Thyroid gland (tissue), 4 donors: ENCODE data around the gene SBK1. TPM values are rescaled to one million over a fixed set of nuclear protein-coding genes. Genes with fewer than 3 reads are reported as not detected.
A peak's percentile ranks its signal among the peaks of the same experiment; 100 is the strongest.
"Not testable (repeated sequence)": the region's sequence is repeated elsewhere in the genome, so short reads cannot be mapped to it uniquely, and the experiment has no call there.

Experiments
- DNase-seq, 2 donors: peaks; one replicate each; pipeline ENCODE4 v3.0.0-alpha.2; 2019
- H3K27ac ChIP-seq, 3 donors: fragments of 200-600 bp; sonication (generic); 1 replicate in 2 of 3; 2 replicates in 1 of 3; pipeline ENCODE4 v1.5.1; 2016 to 2019; ENCODE audit warnings: mild to moderate bottlenecking in 1 of 3, moderate library complexity in 1 of 3
- H3K27me3 ChIP-seq: fragments of 200-600 bp; sonication (generic); one replicate; pipeline ENCODE4 v1.5.1; 2019
- H3K36me3 ChIP-seq, 2 donors: fragments of 200-600 bp; sonication (generic); one replicate each; pipeline ENCODE4 v1.5.1; 2016 to 2019
- H3K4me1 ChIP-seq, 2 donors: fragments of 200-600 bp; sonication (generic); one replicate each; pipeline ENCODE4 v1.5.1; 2017 to 2019
- H3K4me3 ChIP-seq, 3 donors: fragments of 200-600 bp; sonication (generic); replicated peaks in 1 of 3; 1 replicate in 2 of 3; 2 replicates in 1 of 3; pipeline ENCODE4 v1.5.1; 2016; ENCODE audit warnings: mild to moderate bottlenecking in 1 of 3
- H3K9me3 ChIP-seq: fragments of 200-600 bp; sonication (generic); one replicate; pipeline ENCODE4 v1.5.1; 2017
- POLR2A ChIP-seq, 2 donors: fragments of 450-650 bp; IDR thresholded peaks; one replicate each; pipeline ENCODE4 v1.6.1; 2017; ENCODE audit warnings: antibody characterized with exemption in 2 of 2, mild to moderate bottlenecking in 2 of 2, moderate library complexity in 1 of 2
- WGBS, 2 donors: methylation state at CpG; one replicate each; pipeline ENCODE4 v1.1.5; 2017; 5-methylcytosine and 5-hydroxymethylcytosine counted together
- intact Hi-C: fragments of 100-400 bp; cut with DNase I; formaldehyde crosslinking; loops from one replicate; pipeline ENCODE4 v1.15.1; 2023
- total RNA-seq, 4 donors: library from RNA; depleted of rRNA; stranded (reverse); fragments of >200 nt; gene quantifications; one replicate each; pipeline ENCODE4 v1.2.3, GENCODE V29; 2016
- TF ChIP-seq, protein P1 (sequence below), 6 experiments: fragments of 200-600 bp in 3 of 6; fragments of 450-650 bp in 3 of 6; sonication (generic) in 3 of 6; IDR thresholded peaks; one replicate each; pipeline ENCODE4 v1.5.1; 2016 to 2019; ENCODE audit warnings: antibody characterized with exemption in 6 of 6, mild to moderate bottlenecking in 2 of 6, inconsistent platforms in 1 of 6, moderate library complexity in 1 of 6

The SBK1 gene
- total RNA-seq, 4 donors from 2014 or later = 2.8 to 6.8 (median 4.8) TPM

DNA sequence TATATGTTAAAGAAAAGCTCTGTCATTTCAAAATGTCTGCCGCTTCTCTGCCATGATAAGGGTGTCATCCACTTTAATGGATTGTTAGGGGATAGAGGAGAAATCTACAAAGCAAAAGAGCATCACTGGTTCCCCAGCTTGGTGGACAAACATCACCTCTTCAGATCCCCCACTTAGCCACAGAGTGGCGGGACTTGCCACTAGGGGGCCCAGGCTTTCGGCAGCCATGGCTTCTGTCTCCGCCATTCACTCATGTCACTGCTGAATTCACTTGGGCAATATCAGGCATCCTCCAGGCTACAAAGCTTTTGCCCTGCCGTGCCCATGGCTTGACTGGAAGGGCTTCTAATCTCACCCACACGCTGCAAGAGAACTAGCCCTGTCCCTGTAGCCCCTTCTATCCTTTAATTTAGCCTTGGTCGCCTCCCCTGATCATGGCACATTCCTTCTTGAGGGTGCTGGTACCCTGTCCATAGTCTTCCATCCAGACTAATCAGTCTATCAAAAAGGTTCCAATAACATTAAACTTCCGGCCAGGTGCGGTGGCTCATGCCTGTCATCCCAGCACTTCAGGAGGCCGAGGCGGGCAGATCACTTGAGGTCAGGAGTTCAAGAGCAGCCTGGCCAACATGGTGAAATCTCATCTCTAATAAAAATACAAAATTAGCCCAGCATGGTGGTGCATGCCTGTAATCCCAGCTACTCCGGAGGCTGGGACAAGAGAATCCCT, 34.7 kb downstream of the SBK1 start:
- TF ChIP-seq POLR2A (IDR thresholded peaks at IDR 0.05) = no peak
- TF ChIP-seq, protein P1, sequence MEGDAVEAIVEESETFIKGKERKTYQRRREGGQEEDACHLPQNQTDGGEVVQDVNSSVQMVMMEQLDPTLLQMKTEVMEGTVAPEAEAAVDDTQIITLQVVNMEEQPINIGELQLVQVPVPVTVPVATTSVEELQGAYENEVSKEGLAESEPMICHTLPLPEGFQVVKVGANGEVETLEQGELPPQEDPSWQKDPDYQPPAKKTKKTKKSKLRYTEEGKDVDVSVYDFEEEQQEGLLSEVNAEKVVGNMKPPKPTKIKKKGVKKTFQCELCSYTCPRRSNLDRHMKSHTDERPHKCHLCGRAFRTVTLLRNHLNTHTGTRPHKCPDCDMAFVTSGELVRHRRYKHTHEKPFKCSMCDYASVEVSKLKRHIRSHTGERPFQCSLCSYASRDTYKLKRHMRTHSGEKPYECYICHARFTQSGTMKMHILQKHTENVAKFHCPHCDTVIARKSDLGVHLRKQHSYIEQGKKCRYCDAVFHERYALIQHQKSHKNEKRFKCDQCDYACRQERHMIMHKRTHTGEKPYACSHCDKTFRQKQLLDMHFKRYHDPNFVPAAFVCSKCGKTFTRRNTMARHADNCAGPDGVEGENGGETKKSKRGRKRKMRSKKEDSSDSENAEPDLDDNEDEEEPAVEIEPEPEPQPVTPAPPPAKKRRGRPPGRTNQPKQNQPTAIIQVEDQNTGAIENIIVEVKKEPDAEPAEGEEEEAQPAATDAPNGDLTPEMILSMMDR (IDR thresholded peaks at IDR 0.05) = peak in 4 of 6 experiments; percentile 47 to 58 (median 52)
- Histone ChIP-seq H3K36me3 (no peaks in the 10 kb centered on the region), H3K4me1 (no peaks in the 10 kb centered on the region), H3K27me3 (no peaks in the 10 kb centered on the region), H3K9me3 (no peaks in the 10 kb centered on the region), H3K4me3 (no peak overlapping the region), H3K27ac (no peak overlapping the region)
- peak; percentile 51 to 55 for DNase-seq
- intact Hi-C loops = no loop called here
- 67 to 70% methylated on average over 12 of the region's 12 CpGs for WGBS, 2 donors

DNA sequence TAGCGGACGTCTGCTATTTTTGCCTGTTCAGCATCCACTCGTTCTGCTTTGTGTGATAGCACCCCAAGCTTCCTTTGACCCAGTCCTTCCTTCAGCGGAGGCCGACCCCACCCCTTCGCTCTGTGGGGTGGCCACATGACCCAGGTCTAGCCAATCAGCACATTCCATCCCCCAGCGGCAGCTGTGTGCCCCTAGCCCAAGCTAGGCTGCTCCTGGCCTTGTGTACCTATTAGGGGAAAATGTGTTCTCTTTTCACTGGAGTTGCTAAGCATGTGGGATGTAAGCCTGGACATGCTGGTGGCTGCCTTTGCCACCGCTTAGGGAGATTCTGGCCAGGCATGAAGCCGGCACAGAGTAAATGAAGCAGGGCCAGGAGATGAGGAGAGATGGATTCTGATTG, 37.9 kb downstream of the SBK1 start:
- H3K27me3 ChIP-seq, intact Hi-C loops, H3K36me3 ChIP-seq, H3K27ac ChIP-seq, H3K4me1 ChIP-seq, DNase-seq, H3K9me3 ChIP-seq, H3K4me3 ChIP-seq: not testable (repeated sequence)
- 64 to 66% methylated on average over 9 of the region's 9 CpGs for WGBS, 2 donors

DNA sequence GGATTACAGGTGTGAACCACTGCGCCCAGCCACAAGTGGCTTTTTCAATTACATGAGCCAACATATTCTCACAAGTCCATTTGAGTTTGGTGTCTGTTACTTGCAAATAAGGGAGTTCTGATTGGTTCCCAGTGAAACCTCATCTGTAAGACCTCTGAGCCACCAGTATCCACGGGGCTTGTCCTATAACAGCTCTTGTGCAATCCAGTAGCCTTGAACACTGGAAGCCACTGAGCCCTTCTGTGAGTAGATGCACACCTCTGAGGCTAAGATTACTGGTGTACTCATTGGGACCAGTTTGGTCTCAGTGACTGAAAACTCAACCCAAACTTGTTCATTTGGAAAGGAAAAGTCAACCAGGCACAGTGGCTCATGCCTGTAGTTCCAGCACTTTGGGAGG, 38.7 kb downstream of the SBK1 start:
- H3K27me3 ChIP-seq, H3K9me3 ChIP-seq, intact Hi-C loops, H3K4me1 ChIP-seq, H3K4me3 ChIP-seq, H3K36me3 ChIP-seq, H3K27ac ChIP-seq, DNase-seq: not testable (repeated sequence)
- WGBS, 2 donors = 75 to 88% methylated on average over 2 of the region's 2 CpGs

DNA sequence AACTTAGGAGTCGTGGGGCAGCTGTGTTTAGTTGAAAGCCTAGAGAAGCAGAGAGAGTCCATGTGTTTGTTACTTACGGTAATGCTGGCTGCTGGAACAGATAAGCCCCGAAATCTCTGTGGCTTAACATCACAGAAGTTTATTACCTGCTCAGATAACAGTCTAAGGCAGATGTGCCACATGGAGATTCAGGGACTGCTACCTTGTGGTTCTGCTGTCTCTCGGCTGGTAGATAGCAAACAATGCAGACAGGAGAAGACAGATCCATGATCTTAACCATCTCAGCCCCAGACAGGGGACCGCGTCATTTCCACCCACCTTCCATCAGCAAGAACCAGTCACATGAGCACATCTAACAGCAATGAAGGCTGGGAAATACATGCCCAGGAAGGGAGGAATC, 40.3 kb downstream of the SBK1 start:
- intact Hi-C loops, DNase-seq, H3K27ac ChIP-seq, H3K4me3 ChIP-seq, H3K9me3 ChIP-seq, H3K36me3 ChIP-seq, H3K4me1 ChIP-seq, H3K27me3 ChIP-seq: not testable (repeated sequence)
- 81 to 93% methylated on average over 6 of the region's 6 CpGs for WGBS, 2 donors

DNA sequence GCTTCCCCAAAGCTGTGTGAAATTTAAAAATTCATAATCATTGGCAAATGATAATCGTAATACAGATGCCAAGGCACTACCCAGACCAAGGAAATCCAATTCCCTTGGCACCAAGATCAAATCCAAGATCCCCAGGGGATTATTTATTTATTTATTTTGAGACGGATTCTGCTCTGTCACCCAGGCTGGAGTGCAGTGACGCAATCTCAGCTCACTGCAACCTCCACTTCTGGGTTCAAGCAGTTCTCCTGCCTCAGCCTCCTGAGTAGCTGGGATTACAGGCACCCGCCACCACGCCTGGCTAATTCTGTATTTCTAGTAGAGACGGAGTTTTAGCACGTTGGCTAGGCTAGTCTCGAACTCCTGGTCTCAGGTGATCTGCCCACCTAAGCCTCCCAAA, 43.4 kb downstream of the SBK1 start:
- H3K36me3 ChIP-seq, intact Hi-C loops, DNase-seq, H3K27me3 ChIP-seq, H3K9me3 ChIP-seq, H3K27ac ChIP-seq, H3K4me3 ChIP-seq, H3K4me1 ChIP-seq: not testable (repeated sequence)
- 90 to 92% methylated on average over 8 of the region's 8 CpGs for WGBS, 2 donors

DNA sequence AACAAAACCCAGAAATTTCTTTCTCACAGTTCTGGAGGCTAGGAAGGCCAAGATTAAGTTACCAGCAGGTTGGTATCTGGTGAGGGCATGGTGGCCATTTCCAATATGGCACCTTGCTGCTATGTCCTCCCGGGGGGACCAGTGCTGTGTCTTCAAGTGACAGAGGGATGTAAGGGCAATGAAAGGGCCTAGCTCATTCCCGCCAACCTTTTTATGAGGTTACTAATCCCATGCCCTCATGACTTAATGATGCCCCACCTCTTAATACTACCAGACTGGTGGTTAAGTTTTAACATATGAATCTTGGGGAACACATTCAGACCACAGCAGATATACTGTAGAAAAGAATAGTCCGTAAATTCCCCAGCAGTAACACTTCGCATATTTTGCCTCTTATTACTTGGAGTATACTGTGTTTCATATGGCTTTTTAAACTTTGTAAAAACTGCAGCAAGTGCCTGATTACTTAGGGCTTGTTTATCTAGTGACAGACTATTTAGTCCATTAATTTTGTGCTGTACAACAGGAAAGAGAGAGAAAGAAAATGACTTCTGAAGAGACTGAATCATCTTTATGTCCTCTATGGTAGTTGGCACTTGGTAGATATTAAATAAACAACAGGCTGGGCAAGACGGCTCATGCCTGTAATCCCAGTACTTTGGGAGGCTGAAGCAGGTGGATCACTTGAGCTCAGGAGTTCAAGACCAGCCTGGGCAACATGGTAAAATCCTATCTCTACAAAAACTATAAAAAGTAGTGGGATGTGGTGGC, 44.8 kb downstream of the SBK1 start:
- H3K27ac ChIP-seq = peak overlapping the region; percentile 46 to 89 (median 70)
- H3K4me1 ChIP-seq, H3K27me3 ChIP-seq, H3K36me3 ChIP-seq, H3K4me3 ChIP-seq, H3K9me3 ChIP-seq, intact Hi-C loops: not testable (repeated sequence)
- 56 to 69% methylated on average over 4 to 5 of the region's 5 CpGs for WGBS, 2 donors
- peak; percentile 41 to 49 for DNase-seq

DNA sequence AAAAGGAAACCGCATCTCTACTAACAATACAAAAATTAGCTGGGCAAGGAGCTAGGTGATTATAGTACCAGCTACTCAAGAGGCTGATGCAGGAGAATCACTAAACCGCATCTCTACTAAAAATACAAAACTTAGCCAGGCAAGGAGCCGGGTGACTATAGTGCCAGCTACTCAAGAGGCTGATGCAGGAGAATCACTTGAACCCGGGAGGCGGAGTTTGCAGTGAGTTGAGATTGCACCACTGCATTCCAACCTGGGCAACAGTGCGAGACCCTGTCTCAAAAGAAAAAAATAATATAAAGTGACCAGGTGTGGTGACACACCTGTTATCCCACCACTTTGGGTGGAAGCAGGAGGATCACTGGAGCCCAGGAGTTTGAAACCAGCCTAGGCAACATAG, 45.9 kb downstream of the SBK1 start:
- WGBS, 2 donors = 27 to 28% methylated on average over 4 to 6 of the region's 6 CpGs
- H3K4me3 ChIP-seq, H3K9me3 ChIP-seq, H3K27me3 ChIP-seq, H3K36me3 ChIP-seq, H3K27ac ChIP-seq, intact Hi-C loops, H3K4me1 ChIP-seq: not testable (repeated sequence)
- peak; percentile 87 to 90 for DNase-seq

DNA sequence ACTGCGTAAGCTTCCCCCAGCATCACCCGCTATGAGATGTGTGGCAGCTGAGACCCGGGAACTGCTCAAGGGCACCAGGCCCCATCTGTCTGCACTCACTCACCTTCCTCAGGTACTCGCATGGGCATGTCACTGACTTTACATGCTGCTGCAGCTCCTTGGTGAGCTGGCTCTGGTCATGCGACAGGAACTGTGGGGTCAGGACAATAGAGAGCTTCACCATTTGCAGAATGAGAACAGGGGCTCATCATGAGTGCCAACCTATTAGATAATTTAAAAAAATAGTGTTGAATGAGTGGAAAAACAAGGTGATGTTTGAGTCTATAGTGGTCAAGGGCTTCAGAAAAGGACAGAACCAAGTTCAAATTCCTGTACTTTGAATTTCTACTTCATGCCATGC, 70.3 kb downstream of the SBK1 start:
- 88 to 100% methylated on average over 1 of the region's 5 CpGs for WGBS, 2 donors
- H3K27ac ChIP-seq, H3K9me3 ChIP-seq, H3K4me1 ChIP-seq, H3K4me3 ChIP-seq, DNase-seq, intact Hi-C loops, H3K27me3 ChIP-seq, H3K36me3 ChIP-seq: not testable (repeated sequence)

DNA sequence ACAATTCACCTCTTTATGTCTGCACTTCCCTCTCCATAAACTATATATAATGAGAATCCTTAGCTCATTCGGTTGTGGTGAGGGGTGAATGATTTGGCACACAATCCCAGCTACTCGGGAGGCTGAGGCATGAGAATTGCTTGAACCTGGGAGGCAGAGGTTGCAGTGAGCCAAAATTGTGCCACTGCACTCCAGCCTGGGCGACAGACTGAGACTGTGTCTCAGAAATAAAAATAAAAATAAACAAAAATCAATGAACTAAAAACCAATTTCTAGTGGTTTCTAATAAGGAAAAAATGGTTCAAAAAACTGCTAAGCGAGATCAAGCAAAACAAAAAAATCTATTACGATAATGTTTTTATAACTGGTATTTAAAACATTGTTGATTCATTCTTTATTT, 71.1 kb downstream of the SBK1 start, which contains the start of gene NPIPB6:
Gene NPIPB6, minus strand, starts transcription at position 101 of the 400 bp plus-strand sequence. CDS start 686 bp downstream, outside the sequence.
- WGBS, 2 donors = no CpG with 5 or more reads among the region's 5 CpGs
- H3K36me3 ChIP-seq, H3K4me1 ChIP-seq, H3K9me3 ChIP-seq, H3K27ac ChIP-seq, intact Hi-C loops, H3K4me3 ChIP-seq, DNase-seq, H3K27me3 ChIP-seq: not testable (repeated sequence)
